ENCODE results near the gene APMAP. TPM values are rescaled to one million over a fixed set of nuclear protein-coding genes. Genes with fewer than 3 reads are reported as not detected.
A peak's percentile ranks its signal among the peaks of the same experiment; 100 is the strongest.

APMAP gene
- total and polyA plus RNA-seq, 8 donors, result 20.8 to 47.8 (median 28.4) TPM

DNA sequence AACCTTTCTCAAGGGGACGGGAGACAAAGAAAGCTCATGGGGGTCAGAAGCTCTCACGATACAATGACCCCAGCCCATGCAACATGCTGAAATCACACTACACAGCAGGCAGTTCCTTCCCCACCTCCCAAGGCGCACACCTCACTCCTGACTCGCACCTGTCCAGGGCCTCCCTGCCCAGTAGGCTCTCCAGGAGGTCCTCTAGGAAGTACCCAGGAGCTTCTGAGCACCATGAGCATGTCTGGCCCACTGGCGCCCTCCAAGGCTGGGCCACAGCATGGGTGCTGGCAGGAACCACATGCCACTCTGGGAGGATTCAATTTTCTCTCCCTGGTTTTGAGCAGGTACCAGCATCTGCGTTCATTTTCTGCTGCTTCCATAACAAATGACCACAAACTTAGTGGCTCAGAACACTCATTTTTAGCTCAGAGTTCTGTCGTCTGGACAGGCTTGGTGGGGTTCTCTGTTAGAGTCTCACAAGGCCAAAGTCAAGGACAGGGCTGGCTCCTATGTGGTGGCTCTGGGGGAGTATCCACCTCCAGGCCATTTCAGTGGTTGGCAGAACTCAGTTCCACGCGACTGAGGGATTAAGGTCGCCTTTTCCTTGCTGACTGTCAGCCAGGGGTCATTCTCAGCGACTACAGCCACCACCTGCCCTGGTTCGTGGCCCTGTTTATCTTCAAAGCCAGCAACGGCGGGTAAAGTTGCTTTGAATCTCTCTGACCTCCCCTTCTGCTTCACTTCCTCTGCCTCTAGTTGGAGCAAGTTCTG, 32.7 kb upstream of the APMAP start:
- FAIRE-seq, result no peak
- peak in 4 of 6 donors; percentile 11 to 34 (median 12) for DNase-seq
- no peaks in the 10 kb centered on the region for H3K9me3 ChIP-seq
- peaks cover 0 to 20% (median 5%) of the 10 kb centered on the region in 3 donors for H3K36me3 ChIP-seq
- intact Hi-C loops (cut with DNase I), result no loop called here
- TF ChIP-seq, protein P1, sequence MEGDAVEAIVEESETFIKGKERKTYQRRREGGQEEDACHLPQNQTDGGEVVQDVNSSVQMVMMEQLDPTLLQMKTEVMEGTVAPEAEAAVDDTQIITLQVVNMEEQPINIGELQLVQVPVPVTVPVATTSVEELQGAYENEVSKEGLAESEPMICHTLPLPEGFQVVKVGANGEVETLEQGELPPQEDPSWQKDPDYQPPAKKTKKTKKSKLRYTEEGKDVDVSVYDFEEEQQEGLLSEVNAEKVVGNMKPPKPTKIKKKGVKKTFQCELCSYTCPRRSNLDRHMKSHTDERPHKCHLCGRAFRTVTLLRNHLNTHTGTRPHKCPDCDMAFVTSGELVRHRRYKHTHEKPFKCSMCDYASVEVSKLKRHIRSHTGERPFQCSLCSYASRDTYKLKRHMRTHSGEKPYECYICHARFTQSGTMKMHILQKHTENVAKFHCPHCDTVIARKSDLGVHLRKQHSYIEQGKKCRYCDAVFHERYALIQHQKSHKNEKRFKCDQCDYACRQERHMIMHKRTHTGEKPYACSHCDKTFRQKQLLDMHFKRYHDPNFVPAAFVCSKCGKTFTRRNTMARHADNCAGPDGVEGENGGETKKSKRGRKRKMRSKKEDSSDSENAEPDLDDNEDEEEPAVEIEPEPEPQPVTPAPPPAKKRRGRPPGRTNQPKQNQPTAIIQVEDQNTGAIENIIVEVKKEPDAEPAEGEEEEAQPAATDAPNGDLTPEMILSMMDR (IDR thresholded peaks at IDR 0.05), result no peak
- peaks cover 23 to 37% (median 26%) of the 10 kb centered on the region in 3 donors for H3K4me1 ChIP-seq
- WGBS, 2 donors, result 54 to 62% methylated on average over 14 of the region's 14 CpGs
- peak in 1 of 4 donors; percentile 3 for ATAC-seq
- H3K4me3 ChIP-seq, result no peak overlapping the region
- H3K27ac ChIP-seq, result peak overlapping the region in 1 of 4 donors; percentile 39
- H3K27me3 ChIP-seq, result no peaks in the 10 kb centered on the region

DNA sequence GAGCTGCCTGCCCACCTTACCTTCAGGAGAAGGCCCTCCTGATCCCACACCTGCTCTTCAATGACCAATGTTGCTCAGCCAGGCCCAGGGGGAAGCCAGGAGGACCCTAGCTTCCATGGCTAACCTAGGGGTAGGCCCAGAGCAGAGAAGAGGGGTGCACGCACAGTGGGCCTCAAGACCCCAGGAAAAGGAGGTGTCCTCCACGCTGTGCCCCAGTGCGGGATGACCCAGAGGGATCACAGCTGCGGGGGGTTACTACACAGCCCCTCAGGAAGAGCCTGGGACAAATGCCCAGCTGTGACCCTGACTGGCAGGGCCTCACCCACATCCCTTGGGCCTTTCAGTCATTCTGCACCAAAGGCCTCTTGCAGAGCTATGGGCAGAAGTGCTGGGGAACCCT, 31.6 kb upstream of the APMAP start:
- no peaks in the 10 kb centered on the region for H3K27me3 ChIP-seq
- peaks cover 34 to 48% (median 37%) of the 10 kb centered on the region in 3 donors for H3K4me1 ChIP-seq
- peaks cover 0 to 11% (median 5%) of the 10 kb centered on the region in 3 donors for H3K36me3 ChIP-seq
- no peak overlapping the region for H3K4me3 ChIP-seq
- FAIRE-seq, result no peak
- DNase-seq, result peak in 5 of 6 donors; percentile 2 to 42 (median 12)
- WGBS, 2 donors, result 95 to 100% methylated on average over 4 of the region's 4 CpGs
- no peak overlapping the region for H3K27ac ChIP-seq
- TF ChIP-seq, protein P1 (IDR thresholded peaks at IDR 0.05), result no peak
- no peak for ATAC-seq
- H3K9me3 ChIP-seq, result no peaks in the 10 kb centered on the region
- intact Hi-C loops (cut with DNase I), result no loop called here

DNA sequence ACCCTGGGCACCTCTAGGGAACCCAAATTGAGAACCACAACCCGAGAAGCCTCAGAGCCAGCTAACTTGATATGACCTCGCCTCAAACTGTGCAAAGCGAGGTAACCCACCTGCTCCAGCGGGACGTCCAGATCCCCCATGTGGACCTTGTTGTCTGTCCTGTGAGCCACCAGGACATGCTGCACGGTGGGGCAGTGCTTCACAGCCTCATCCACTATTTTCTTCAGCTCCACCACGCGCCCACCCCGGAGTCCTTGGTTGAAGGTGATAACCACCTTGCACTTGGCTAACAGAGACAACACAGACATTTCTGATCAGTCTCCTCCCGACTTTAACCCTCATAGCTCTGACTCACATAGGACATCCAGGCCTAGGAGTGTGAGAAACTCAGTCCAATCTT, 30.8 kb upstream of the APMAP start:
- H3K27ac ChIP-seq, result peak overlapping the region in 1 of 4 donors; percentile 44
- 54 to 63% methylated on average over 10 of the region's 10 CpGs for WGBS, 2 donors
- H3K36me3 ChIP-seq, result peaks cover 0 to 5% (median 2%) of the 10 kb centered on the region in 3 donors
- no peak overlapping the region for H3K4me3 ChIP-seq
- DNase-seq (peak in 4 of 6 donors; percentile 1 to 52 (median 10)), ATAC-seq (no peak), FAIRE-seq (no peak)
- no peaks in the 10 kb centered on the region for H3K9me3 ChIP-seq
- H3K4me1 ChIP-seq, result peaks cover 43 to 56% (median 46%) of the 10 kb centered on the region in 3 donors
- intact Hi-C loops (cut with DNase I), result no loop called here
- TF ChIP-seq, protein P1 (IDR thresholded peaks at IDR 0.05), result no peak
- no peaks in the 10 kb centered on the region for H3K27me3 ChIP-seq

DNA sequence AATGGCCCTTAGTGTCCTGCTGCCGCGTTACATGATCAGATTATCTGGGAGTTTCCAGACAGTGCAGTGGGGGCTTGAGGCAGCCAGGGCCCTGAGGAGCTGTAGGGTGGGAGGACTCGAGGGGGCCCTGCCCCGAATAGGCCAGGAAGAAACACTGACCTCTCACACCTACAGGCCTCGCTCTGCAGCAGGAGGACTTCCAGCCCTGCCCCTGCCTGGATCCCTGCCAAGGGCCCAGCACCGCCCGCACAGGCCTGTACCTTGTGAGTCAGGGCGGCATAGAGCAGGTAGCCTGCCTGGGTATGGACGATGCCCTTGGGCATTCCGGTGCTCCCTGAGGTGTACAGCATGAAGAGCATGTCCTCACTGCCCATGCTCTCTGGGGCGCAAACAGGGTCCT, 30.1 kb upstream of the APMAP start:
- TF ChIP-seq, protein P1 (IDR thresholded peaks at IDR 0.05), result no peak
- H3K27ac ChIP-seq, result peak overlapping the region in 1 of 4 donors; percentile 44
- intact Hi-C loops (cut with DNase I), result no loop called here
- FAIRE-seq, result no peak
- H3K27me3 ChIP-seq, result no peaks in the 10 kb centered on the region
- peaks cover 49 to 63% (median 52%) of the 10 kb centered on the region in 3 donors for H3K4me1 ChIP-seq
- peak; percentile 83 to 96 (median 90) for DNase-seq
- H3K4me3 ChIP-seq, result no peak overlapping the region
- H3K36me3 ChIP-seq, result peaks cover 0 to 5% (median 0%) of the 10 kb centered on the region in 3 donors
- WGBS, 2 donors, result 29 to 33% methylated on average over 11 of the region's 11 CpGs
- H3K9me3 ChIP-seq, result no peaks in the 10 kb centered on the region
- peak; percentile 70 to 81 (median 76) for ATAC-seq

DNA sequence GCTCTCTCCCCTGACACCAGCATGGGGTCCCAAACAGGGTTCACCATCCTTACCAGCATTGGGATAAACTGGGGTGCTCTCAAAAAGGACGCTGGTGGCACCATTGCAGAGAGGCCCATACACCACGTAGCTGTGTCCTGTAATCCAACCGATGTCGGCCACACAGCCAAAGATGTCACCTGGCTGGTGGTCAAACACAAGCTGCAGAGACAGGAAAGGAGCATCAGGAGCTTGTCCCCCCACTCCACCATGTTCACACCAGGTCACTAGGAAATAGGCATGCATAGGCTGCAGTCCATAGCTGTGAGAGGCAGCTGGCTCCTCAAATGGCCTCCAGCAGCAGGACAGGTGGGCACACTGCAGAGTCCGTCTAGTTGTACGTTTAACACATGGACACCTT, 28.8 kb upstream of the APMAP start:
- no peaks in the 10 kb centered on the region for H3K27me3 ChIP-seq
- FAIRE-seq (no peak), DNase-seq (peak in 2 of 6 donors; percentile 1 to 10), ATAC-seq (no peak)
- WGBS, 2 donors, result 82 to 89% methylated on average over 6 of the region's 6 CpGs
- TF ChIP-seq, protein P1 (IDR thresholded peaks at IDR 0.05), result no peak
- peaks cover 0 to 5% (median 0%) of the 10 kb centered on the region in 3 donors for H3K36me3 ChIP-seq
- no peak overlapping the region for H3K4me3 ChIP-seq
- H3K4me1 ChIP-seq, result peaks cover 60 to 74% (median 64%) of the 10 kb centered on the region in 3 donors
- H3K27ac ChIP-seq, result peak overlapping the region in 1 of 4 donors; percentile 31
- no peaks in the 10 kb centered on the region for H3K9me3 ChIP-seq
- intact Hi-C loops (cut with DNase I), result no loop called here

Data from pancreas (tissue), 10 donors.